ENCODE results near the gene CHRND. TPM values are rescaled to one million over a fixed set of nuclear protein-coding genes. Genes with fewer than 3 reads are reported as not detected.

The CHRND gene
- total and polyA plus RNA-seq, 2 of the 8 experiments (the other 6 are each of a cell fraction or from before 2014, with no cell fraction given): 0.24 TPM; not detected in 1

DNA sequence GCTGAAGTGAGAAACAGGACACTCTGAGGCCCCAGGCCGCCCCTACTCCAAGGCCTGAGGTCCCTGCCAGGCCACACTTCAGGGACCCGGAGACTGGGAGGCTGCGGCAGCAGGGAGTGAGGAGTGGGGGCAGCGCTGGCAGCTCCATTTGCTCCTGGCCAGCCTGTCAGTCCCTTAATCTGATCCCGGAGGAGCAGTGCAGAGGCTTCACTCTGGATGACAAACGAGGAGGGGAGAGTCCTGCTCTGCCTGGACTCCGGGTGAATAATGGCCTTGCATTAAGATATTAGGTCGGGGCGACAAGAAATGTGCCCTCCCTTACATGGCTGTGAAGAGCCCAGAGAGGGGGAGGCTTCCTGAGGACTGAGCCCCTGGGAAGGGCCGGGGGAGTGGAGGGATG, 20.1 kb upstream of the CHRND start:
- H4K8ac ChIP-seq (ENCODE audit: extremely low read depth, insufficient read depth, low read length): peak overlapping the region; percentile 11; the same call in 1 of the 2 replicates
- no peak overlapping the region for H2BK5ac ChIP-seq (ENCODE audit: low read depth, low read length)
- peaks cover 0 to 25% (median 17%) of the 10 kb centered on the region in 4 experiments; a peak in 6 of 7 replicates for H3K4me1 ChIP-seq (replicated peaks in 1 of 4; ENCODE audit: control insufficient read depth in 3 of 4, insufficient read depth in 4 of 4, low read length in 3 of 4)
- FAIRE-seq (no peak), DNase-seq (ENCODE audit: low read depth in 1 of 2, low spot score in 2 of 2) (no peak)
- TF ChIP-seq TBP (IDR thresholded peaks at IDR 0.05; ENCODE audit: low read depth, low read length): no peak
- TF ChIP-seq, protein P1, sequence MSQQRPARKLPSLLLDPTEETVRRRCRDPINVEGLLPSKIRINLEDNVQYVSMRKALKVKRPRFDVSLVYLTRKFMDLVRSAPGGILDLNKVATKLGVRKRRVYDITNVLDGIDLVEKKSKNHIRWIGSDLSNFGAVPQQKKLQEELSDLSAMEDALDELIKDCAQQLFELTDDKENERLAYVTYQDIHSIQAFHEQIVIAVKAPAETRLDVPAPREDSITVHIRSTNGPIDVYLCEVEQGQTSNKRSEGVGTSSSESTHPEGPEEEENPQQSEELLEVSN (IDR thresholded peaks at IDR 0.05): no peak
- WGBS, 2 experiments (ENCODE audit: extremely low coverage in 1 of 2, insufficient coverage in 1 of 2, insufficient read length in 1 of 2, insufficient replicate concordance in 2 of 2, low coverage in 1 of 2, low lambda C conversion rate in 2 of 2, missing lambda C conversion rate in 1 of 2): 45% methylated on average over 9 of the region's 10 CpGs; no CpG with 5 or more reads in 1 of the 2 experiments
- ChIA-PET CTCF (ENCODE audit: partially characterized antibody) (interaction anchor here (0.8 to 10.8 kb wide), 7 partner anchors 12 to 69 kb away, joined by 3 to 176 read pairs (median 3); partner anchors contain the start of genes CHRND and PRSS56), POLR2A (ENCODE audit: partially characterized antibody) (interaction anchor here (1.0 kb wide), 1 partner anchor 17 kb away, joined by 3 read pairs; no protein-coding TSS in a partner anchor)
- H4K20me1 ChIP-seq (replicated peaks in 1 of 2; ENCODE audit: control insufficient read depth in 1 of 2, insufficient read depth in 2 of 2, low read length in 2 of 2): peaks cover 0 to 2% of the 10 kb centered on the region in 2 experiments
- no peak overlapping the region for H3K23ac ChIP-seq (ENCODE audit: insufficient read length)
- H2AK5ac ChIP-seq (ENCODE audit: low read depth, low read length): no peak overlapping the region
- H3K4ac ChIP-seq (replicated peaks; ENCODE audit: insufficient read length, low read depth, low read length): no peak overlapping the region
- H3K4me3 ChIP-seq (ENCODE audit: extremely low read depth in 1 of 4, insufficient read depth in 2 of 4, low read depth in 3 of 4, low read length in 4 of 4): peak overlapping the region in 1 of 4 experiments; percentile 18; a peak in 1 of 8 replicates
- H2BK12ac ChIP-seq (ENCODE audit: low read depth, low read length): no peak overlapping the region
- H2BK20ac ChIP-seq (ENCODE audit: low read length): no peak overlapping the region
- no peak overlapping the region for H2BK15ac ChIP-seq (ENCODE audit: low read length)
- H3K18ac ChIP-seq (ENCODE audit: extremely low read depth, low read length): no peak overlapping the region
- H3K23me2 ChIP-seq (ENCODE audit: low read depth, low read length): peaks cover 12% of the 10 kb centered on the region
- H2BK120ac ChIP-seq (replicated peaks; ENCODE audit: low read depth, low read length): no peak overlapping the region
- no peak overlapping the region for H4K91ac ChIP-seq (replicated peaks; ENCODE audit: insufficient read length, low read length)
- H3K27ac ChIP-seq (ENCODE audit: low read depth, low read length): no peak overlapping the region
- H2AFZ ChIP-seq (ENCODE audit: low read length): no peak overlapping the region
- no peaks in the 10 kb centered on the region for H3K79me1 ChIP-seq (ENCODE audit: low read depth, low read length)
- no peaks in the 10 kb centered on the region for H3K36me3 ChIP-seq (ENCODE audit: control insufficient read depth in 2 of 4, insufficient read depth in 4 of 4, low read length in 3 of 4)
- no peak overlapping the region for H3K56ac ChIP-seq (replicated peaks; ENCODE audit: insufficient read length, low read depth, low read length)
- no peak overlapping the region for H3K14ac ChIP-seq (ENCODE audit: insufficient read length)
- no peaks in the 10 kb centered on the region for H3K9me3 ChIP-seq (ENCODE audit: insufficient read depth in 2 of 2, low read depth in 1 of 2, low read length in 1 of 2)
- no peak overlapping the region for H3K9ac ChIP-seq (replicated peaks in 1 of 4; ENCODE audit: extremely low read depth in 1 of 4, low read depth in 3 of 4, low read length in 3 of 4)
- H3K79me2 ChIP-seq (ENCODE audit: control insufficient read depth in 1 of 2, insufficient read depth in 2 of 2, low read length in 2 of 2): no peaks in the 10 kb centered on the region
- H3K27me3 ChIP-seq (replicated peaks in 1 of 4; ENCODE audit: control insufficient read depth in 3 of 4, extremely low read depth in 1 of 4, insufficient read depth in 3 of 4, low read length in 3 of 4): peaks cover 15 to 47% (median 42%) of the 10 kb centered on the region in 4 experiments
- peak overlapping the region; percentile 30 to 36; a peak in 2 of 4 replicates for H3K4me2 ChIP-seq (ENCODE audit: insufficient read depth in 1 of 2, low read depth in 2 of 2, low read length in 2 of 2)
- H4K5ac ChIP-seq (ENCODE audit: insufficient read length, low read depth, low read length): no peak overlapping the region
